Peyer's patch (tissue), 4 donors: ENCODE data around the gene LTBP1.

ENCODE experiments used
- POLR2A ChIP-seq, 2 donors: fragments of 450-650 bp; IDR thresholded peaks; one replicate each; pipeline ENCODE4 v1.5.1; 2017; ENCODE audit warnings: antibody characterized with exemption in 2 of 2, mild to moderate bottlenecking in 2 of 2, moderate library complexity in 2 of 2
- TF ChIP-seq, protein P1 (sequence below), 6 experiments: fragments of 450-650 bp in 4 of 6; fragments of 200-600 bp in 2 of 6; sonication (generic) in 1 of 6; IDR thresholded peaks; one replicate each; pipeline ENCODE4 v1.5.1; 2017 to 2019; ENCODE audit warnings: antibody characterized with exemption in 6 of 6, mild to moderate bottlenecking in 3 of 6, moderate library complexity in 1 of 6

DNA sequence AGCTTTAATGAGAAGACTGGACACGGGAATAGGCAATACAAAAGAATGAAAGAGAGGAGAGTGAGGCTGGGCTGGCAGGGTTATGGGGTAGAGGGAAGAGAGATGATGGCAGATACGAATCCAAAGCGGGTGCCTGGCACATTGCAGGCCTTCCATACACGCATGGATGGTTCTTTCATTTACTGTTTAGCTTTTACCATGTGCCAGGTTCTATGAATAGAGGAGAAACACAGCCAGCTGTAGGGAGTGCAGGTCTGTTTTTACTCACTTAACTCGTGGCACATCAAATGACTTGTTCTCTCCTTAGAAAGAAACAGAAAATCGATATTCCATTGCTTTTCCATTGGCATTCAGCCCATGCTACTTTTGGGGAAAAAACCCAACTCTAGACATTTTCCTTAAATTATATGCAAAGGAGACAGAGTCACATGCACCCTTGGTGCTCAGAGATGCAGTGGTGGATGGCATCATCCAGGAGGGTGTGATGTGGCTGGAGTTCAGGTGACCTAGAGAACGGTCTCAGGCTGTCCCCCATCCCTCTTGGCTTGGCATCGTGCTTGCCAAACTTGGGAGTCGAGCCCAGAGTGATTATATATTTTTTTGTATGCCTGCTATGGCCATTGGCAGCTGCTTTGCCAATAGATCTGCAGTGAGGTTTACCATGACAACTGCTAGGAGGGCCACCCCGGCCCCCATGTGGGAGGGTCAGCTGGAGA lies 6.2 kb downstream of the LTBP1 start:
- TF ChIP-seq, protein P1, sequence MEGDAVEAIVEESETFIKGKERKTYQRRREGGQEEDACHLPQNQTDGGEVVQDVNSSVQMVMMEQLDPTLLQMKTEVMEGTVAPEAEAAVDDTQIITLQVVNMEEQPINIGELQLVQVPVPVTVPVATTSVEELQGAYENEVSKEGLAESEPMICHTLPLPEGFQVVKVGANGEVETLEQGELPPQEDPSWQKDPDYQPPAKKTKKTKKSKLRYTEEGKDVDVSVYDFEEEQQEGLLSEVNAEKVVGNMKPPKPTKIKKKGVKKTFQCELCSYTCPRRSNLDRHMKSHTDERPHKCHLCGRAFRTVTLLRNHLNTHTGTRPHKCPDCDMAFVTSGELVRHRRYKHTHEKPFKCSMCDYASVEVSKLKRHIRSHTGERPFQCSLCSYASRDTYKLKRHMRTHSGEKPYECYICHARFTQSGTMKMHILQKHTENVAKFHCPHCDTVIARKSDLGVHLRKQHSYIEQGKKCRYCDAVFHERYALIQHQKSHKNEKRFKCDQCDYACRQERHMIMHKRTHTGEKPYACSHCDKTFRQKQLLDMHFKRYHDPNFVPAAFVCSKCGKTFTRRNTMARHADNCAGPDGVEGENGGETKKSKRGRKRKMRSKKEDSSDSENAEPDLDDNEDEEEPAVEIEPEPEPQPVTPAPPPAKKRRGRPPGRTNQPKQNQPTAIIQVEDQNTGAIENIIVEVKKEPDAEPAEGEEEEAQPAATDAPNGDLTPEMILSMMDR (IDR thresholded peaks at IDR 0.05) = no peak
- TF ChIP-seq POLR2A (IDR thresholded peaks at IDR 0.05) = no peak
